Brain microvascular endothelial cell (primary cell): ENCODE measurements around the gene ZC3H13.

ENCODE experiments used
- DNase-seq: peaks from one replicate; pipeline ENCODE4 v3.0.0-alpha.2; 2020
- H3K27ac ChIP-seq: fragments of 250-450 bp; sonication (Bioruptor Pico); 2 replicates; pipeline ENCODE4 v1.5.1; 2020; ENCODE audit warnings: mild to moderate bottlenecking, moderate library complexity
- H3K27me3 ChIP-seq: fragments of 250-450 bp; sonication (Bioruptor Pico); replicated peaks from 2 replicates; pipeline ENCODE4 v1.5.1; 2020; ENCODE audit warnings: mild to moderate bottlenecking
- H3K36me3 ChIP-seq: fragments of 250-450 bp; sonication (Bioruptor Pico); replicated peaks from 2 replicates; pipeline ENCODE4 v1.5.1; 2020; ENCODE audit warnings: mild to moderate bottlenecking
- H3K4me3 ChIP-seq: 2 replicates; pipeline ENCODE4 v1.5.1; 2011; ENCODE audit warnings: low read depth, mild to moderate bottlenecking, control low read depth, low read length, moderate library complexity
- CTCF ChIP-seq: IDR thresholded peaks from 2 replicates; pipeline ENCODE4 v1.5.1; 2011; ENCODE audit warnings: low read depth, mild to moderate bottlenecking, moderate library complexity, low read length, control low read depth, inconsistent platforms; ENCODE audit errors: missing control alignments
- in situ Hi-C: cut with HindIII; loops from 2 replicates; pipeline ENCODE4 v1.10.0; 2017; ENCODE audit warnings: low sequenced_read_pairs, low pct_ligation_motif_present

The ZC3H13 gene

GRCh38 chr13:46015366-46015765, 37.2 kb downstream of the ZC3H13 start:
- Histone ChIP-seq H3K4me3 (no peak overlapping the region), H3K36me3 (peaks cover 10% of the 10 kb centered on the region), H3K27ac (no peak overlapping the region), H3K27me3 (no peaks in the 10 kb centered on the region)
- in situ Hi-C loops = no loop called here
- no peak for TF ChIP-seq CTCF
- no peak for DNase-seq

DNA sequence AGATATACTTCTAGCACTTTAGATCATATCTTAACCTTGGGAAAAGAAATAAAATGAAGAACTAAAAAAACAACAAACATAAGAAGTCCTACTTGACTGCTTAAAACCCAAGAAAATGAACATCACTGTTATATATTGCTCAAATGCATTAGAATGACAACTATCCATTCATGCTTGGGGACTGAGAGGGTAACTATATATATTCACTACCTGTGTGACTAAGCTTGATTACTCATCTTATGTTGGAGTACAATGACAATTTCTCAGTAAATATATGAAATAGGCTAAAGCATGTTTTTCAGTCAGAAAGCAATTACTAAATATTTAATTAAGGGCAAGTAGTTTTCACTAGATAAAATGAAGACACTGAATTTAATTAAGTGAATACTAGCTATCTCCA, 40.1 kb downstream of the ZC3H13 start:
- no peaks in the 10 kb centered on the region for H3K27me3 ChIP-seq
- H3K4me3 ChIP-seq = no peak overlapping the region
- no peak for TF ChIP-seq CTCF
- DNase-seq = no peak
- H3K36me3 ChIP-seq = peaks cover 8% of the 10 kb centered on the region
- in situ Hi-C loops = no loop called here
- no peak overlapping the region for H3K27ac ChIP-seq

GRCh38 chr13:46010148-46010547, 42.4 kb downstream of the ZC3H13 start:
- H3K27me3 ChIP-seq = no peaks in the 10 kb centered on the region
- no peak for DNase-seq
- H3K27ac ChIP-seq = no peak overlapping the region
- in situ Hi-C loops = no loop called here
- H3K36me3 ChIP-seq = peaks cover 3% of the 10 kb centered on the region
- H3K4me3 ChIP-seq = no peak overlapping the region
- peak; percentile 51 for TF ChIP-seq CTCF

DNA sequence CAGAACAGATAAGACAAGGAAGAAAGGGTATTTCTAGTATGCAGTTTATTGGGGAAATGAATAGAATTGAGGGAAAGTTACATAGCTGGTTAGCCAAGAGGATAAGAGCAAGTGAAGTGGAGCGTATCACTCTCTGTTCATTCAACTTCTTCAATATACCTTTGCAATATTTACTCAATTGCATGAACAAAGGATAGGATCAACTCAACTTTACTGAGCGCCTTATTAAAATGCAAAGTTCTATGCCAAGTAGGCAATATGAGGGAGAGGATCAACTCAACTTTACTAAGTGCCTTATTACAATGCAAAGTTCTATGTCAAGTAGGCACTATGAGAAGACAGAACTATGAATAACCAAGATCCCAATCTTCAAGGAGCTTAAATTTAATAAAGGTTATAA, 43.9 kb downstream of the ZC3H13 start:
- no peak for TF ChIP-seq CTCF
- H3K27me3 ChIP-seq = no peaks in the 10 kb centered on the region
- no peak for DNase-seq
- no peak overlapping the region for H3K27ac ChIP-seq
- H3K36me3 ChIP-seq = peaks cover 3% of the 10 kb centered on the region
- no peak overlapping the region for H3K4me3 ChIP-seq
- in situ Hi-C loops = no loop called here

DNA sequence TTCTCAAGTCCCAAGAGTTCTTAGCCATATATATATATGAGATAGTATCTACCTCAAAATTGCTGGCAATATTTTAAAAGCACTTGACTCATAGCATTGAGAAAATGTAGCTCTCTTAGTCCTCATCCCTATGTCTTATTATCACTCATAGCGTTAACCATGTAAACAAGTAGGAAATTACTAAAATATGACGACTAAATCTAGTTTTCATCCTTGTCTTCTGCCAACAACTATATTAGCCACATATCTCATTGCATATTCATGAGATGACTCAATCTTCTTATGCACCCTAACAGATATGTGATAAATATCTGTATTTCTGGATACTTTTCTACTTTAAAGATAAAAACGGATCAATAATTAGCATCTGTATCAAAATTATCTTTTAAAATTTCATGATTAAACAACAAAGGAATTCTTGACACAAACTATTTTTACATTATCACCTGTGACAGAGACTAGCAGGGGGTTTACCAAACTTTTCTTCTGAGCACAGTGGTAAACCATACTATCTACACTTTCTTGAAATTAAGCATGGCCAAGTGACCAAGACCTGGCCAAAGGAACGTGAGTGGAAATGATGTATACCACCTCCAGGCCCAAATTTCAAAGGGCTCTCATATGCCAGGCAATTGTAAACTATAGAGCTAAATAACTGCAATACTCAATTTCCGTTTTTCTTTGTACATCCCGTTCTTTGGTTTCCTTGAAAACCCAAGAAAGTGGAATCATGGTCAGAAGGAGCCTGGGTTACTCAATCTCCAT, 45.7 kb downstream of the ZC3H13 start:
- Histone ChIP-seq H3K27ac (no peak overlapping the region), H3K4me3 (no peak overlapping the region), H3K36me3 (peaks cover 6% of the 10 kb centered on the region), H3K27me3 (no peaks in the 10 kb centered on the region)
- DNase-seq = no peak
- in situ Hi-C loops = no loop called here
- TF ChIP-seq CTCF = no peak

DNA sequence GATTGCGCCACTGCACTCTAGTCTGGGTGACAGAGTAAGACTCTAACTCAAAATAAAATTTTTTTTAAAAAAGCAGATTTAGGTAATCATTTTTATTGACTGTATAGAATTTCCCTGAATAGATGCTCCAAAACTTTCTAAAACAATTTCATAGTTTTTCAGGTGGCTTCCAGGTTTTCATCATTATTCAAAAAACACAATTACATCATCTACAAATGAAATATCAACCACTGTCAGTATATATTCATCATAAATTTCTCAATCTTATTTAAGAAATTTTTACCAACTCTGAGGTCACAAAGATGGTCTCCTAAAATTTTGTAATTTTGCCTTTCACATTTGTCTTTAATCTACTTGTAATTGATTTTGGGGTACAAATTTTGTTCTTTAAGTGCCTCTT, 48.1 kb downstream of the ZC3H13 start:
- Histone ChIP-seq H3K27ac (no peak overlapping the region), H3K36me3 (peaks cover 14% of the 10 kb centered on the region), H3K4me3 (no peak overlapping the region), H3K27me3 (no peaks in the 10 kb centered on the region)
- DNase-seq = no peak
- no peak for TF ChIP-seq CTCF
- in situ Hi-C loops = no loop called here
